Stimulated activated naive CD8-positive, alpha-beta T cell treated with anti-CD3 and anti-CD28 coated beads, Interleukin-15, amount 100 ng/mL, for 72 hours (primary cell): ENCODE data around the gene SCN4A.
A peak's percentile ranks its signal among the peaks of the same experiment; 100 is the strongest.

Experiments
- ATAC-seq: fragments of 150-1000 bp; cut with Tn5 transposase; 2 replicates; pipeline ENCODE4 v1.10.0; 2021; ENCODE audit warnings: mild to moderate bottlenecking, moderate library complexity
- DNase-seq, 2 donors: peaks; one replicate each; pipeline ENCODE4 v3.0.0; 2021 to 2022
- H3K27ac Mint-ChIP-seq, 2 donors: one replicate each; pipeline ENCODE4 v1.8.0; 2022; ENCODE audit warnings: mild to moderate bottlenecking in 2 of 2, mixed read lengths in 2 of 2, moderate library complexity in 2 of 2
- H3K27me3 Mint-ChIP-seq: one replicate; pipeline ENCODE4 v1.8.0; 2022; ENCODE audit warnings: mixed read lengths
- H3K4me1 Mint-ChIP-seq: one replicate; pipeline ENCODE4 v1.8.0; 2022; ENCODE audit warnings: mild to moderate bottlenecking, mixed read lengths
- H3K4me3 Mint-ChIP-seq, 2 donors: one replicate each; pipeline ENCODE4 v1.8.0; 2022; ENCODE audit warnings: mild to moderate bottlenecking in 2 of 2, mixed read lengths in 2 of 2, moderate library complexity in 1 of 2
- H3K9me3 Mint-ChIP-seq, 2 donors: one replicate each; pipeline ENCODE4 v1.8.0; 2022; ENCODE audit warnings: mixed read lengths in 2 of 2

SCN4A gene

DNA sequence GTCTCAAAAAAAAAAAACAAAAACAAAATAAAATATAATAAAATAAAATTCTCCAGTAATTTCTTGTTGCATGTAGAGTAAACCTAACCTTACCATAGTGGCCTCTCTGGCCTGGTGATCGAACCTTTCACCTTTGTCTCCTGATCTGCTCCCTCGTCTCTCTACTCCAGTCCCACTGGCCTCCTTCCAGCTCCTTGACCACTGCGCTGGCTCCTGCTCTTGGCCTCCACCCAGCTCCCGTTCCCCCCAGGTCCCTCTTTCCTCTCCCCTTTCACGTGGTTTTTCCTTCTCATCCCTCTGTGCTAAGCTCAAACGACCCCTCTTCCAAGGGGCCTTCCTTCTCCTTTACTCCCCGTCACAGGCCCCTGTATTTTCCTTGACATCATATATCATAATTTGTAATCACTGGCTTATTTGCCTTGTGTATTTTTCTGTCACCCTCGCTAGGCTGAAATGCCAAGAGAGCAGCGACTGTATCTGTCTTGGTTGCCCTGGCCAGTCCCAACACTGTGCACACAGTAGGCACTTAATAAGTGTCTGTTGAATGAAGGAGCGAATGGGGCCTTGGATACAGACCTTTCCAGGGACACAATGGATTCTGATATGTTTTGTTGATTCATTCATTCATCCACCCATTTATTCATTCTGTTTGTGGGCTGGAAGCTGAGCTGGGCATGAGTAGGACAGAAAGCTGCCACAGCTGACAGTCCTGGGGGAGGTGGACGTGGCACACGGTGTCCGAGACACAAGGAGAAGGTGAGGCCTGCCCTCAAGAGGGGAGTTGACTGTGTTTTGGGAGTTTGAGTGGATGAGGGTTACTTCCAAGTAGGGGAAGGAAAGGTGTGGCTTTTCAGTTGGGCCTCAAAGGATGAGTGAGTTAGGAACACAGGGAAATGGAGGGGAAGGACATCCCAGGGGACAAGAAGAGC, 5.8 kb upstream of the SCN4A start:
- Mint-ChIP-seq H3K4me3 (no peak overlapping the region), H3K27ac (no peak overlapping the region), H3K27me3 (peaks cover 16% of the 10 kb centered on the region), H3K9me3 (peaks cover 5 to 15% of the 10 kb centered on the region in 2 donors), H3K4me1 (peaks cover 19% of the 10 kb centered on the region)
- no peak for DNase-seq
- no peak for ATAC-seq

DNA sequence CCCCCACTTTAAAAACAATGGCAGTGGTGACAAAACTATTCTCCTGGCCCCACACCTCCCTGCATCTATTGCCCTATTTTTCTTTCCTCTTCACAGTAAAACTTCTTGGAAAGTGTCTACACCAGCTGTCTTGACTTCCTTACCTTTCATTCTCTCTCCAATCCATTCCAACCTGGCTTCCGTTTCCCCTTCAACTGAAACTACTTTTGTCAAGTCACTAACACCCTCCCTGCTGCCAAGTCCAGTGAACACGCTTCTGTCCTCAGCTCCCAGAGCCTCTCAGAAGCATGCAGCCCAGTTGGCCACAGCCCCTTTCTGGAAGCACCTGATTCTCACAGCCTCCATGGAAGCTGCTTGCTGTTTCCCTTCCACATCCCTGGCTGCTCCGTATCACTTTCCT, 4.0 kb upstream of the SCN4A start:
- Mint-ChIP-seq H3K4me3 (no peak overlapping the region), H3K4me1 (peaks cover 19% of the 10 kb centered on the region), H3K9me3 (peaks cover 0 to under 1% of the 10 kb centered on the region in 2 donors), H3K27ac (no peak overlapping the region), H3K27me3 (peaks cover 16% of the 10 kb centered on the region)
- ATAC-seq, result no peak
- DNase-seq, result no peak

DNA sequence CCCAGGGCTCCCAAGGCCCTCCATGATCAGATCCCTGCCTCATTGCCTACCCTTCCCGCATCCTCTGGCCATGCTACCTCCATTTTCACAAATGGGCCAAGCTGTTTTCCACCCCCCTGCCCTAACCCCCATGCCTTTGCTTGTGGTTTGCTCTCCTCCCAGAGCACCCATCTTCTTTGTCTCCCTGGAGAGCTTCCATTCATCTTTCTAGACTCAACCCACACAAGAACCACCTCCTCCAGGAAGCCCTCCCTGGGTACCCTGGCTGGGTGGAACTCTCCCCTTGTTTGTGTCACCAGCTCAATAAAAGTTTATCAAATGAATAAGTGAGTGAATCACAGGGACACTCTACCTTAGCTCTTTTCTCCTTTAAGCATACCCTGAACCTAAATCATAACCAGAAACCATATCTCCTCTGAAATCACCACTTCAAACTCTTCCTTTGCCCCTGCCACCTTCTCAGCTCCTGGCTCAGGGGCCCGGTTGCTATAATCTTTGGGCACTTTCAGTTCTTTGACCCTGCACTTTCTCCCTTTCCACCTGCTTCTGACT, 2.9 kb upstream of the SCN4A start:
- H3K9me3 Mint-ChIP-seq, result no peaks in the 10 kb centered on the region

DNA sequence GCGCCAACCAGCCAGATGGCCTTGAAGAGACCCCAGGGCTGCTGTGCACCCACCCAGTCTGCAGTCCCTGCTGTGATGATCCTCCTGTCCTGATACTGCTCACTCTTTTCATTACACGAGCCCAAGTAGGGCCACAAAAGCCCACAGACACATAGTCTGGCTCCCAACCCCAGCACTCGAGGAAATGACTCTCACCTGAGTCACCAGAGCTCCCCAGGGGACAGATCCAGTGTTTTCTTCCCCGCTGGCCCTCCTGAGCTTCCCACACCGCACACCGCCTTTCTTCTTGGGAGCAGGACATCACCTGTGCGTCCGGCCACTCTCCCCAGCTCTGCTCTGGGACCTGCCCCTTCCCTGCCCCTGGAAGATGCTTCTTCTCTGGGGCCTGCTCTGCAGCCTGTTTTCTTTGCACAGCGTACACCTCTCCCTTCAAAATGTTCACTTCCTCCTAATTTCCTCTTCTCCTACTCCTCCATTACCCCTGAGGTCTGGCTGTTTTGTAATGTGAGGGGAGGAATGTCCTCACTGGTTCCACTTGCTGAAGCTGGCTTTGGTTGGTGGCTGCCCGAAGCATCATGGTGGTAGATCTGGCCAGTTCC, 2.0 kb upstream of the SCN4A start:
- ATAC-seq (no peak), DNase-seq (no peak)
- Mint-ChIP-seq H3K4me1 (peaks cover 19% of the 10 kb centered on the region), H3K4me3 (no peak overlapping the region), H3K27me3 (peaks cover 16% of the 10 kb centered on the region), H3K27ac (peak overlapping the region; percentile 30 to 73), H3K9me3 (no peaks in the 10 kb centered on the region)

More for the DNA sequence above, 2.9 kb upstream of the SCN4A start:
- ATAC-seq, result no peak
- DNase-seq, result no peak
- H3K4me3 Mint-ChIP-seq, result no peak overlapping the region
- peaks cover 16% of the 10 kb centered on the region for H3K27me3 Mint-ChIP-seq
- H3K4me1 Mint-ChIP-seq, result peaks cover 19% of the 10 kb centered on the region
- peak overlapping the region in 1 of 2 donors; percentile 3 for H3K27ac Mint-ChIP-seq

DNA sequence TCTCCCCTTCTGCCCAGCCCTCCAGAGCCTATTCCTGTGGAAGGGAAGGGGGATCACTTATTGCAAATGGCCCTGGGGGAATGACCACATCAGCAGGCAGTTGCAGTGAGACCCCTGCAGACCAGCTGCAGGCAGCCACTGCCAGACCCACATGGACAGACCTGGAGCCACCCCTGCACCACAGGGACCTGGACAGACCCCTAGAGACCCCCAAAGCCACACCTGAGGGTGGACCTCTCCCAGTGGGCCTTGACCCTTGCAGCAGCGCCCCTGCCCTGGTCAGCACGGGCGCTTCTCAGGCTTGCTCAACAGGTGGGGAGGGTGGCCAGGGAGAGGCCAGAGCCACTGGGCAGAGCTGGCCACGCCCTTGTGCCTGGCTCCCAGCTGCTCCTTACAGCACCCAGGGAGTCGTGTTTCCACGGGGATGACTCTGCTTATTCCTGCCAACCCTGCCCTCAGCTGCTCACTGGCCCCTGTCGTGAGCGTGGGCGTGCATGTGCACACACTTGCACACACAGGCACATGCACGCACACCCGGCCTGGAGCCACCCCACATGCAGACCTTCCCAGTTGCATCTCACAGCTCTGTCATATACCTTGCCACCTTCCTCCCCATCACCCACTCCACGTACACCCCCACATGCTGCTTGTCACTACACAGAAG, 1.3 kb upstream of the SCN4A start:
- no peak for DNase-seq
- H3K9me3 Mint-ChIP-seq, result no peaks in the 10 kb centered on the region

DNA sequence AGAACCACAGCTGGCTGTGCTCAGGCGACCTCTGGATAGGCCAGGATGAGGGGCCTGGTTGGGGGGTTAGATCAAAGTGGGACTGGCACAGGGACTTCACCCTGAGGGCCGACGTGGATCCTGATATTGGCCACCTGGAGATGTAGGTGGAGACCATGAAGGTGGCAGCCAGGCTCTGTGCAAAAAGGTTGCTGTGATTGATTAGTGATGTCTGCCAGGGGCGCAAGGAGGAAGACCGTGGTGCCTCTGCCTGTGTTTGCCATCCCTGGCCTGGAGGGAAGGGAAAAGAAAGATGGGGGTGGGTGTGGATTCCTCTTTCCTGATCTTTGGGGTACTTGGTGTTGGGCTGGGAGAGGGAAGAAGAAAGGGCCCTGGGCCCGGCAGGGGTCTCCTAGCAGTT, 529 bp upstream of the SCN4A start:
- no peak overlapping the region for H3K4me3 Mint-ChIP-seq
- no peak overlapping the region for H3K27ac Mint-ChIP-seq
- no peaks in the 10 kb centered on the region for H3K9me3 Mint-ChIP-seq
- no peak for DNase-seq
- H3K4me1 Mint-ChIP-seq, result peaks cover 19% of the 10 kb centered on the region
- ATAC-seq, result no peak
- peaks cover 16% of the 10 kb centered on the region for H3K27me3 Mint-ChIP-seq

More for the DNA sequence above, 1.3 kb upstream of the SCN4A start:
- H3K4me1 Mint-ChIP-seq, result peaks cover 19% of the 10 kb centered on the region
- peaks cover 16% of the 10 kb centered on the region for H3K27me3 Mint-ChIP-seq
- no peak overlapping the region for H3K27ac Mint-ChIP-seq
- H3K4me3 Mint-ChIP-seq, result no peak overlapping the region
- peak; percentile 11 for ATAC-seq

DNA sequence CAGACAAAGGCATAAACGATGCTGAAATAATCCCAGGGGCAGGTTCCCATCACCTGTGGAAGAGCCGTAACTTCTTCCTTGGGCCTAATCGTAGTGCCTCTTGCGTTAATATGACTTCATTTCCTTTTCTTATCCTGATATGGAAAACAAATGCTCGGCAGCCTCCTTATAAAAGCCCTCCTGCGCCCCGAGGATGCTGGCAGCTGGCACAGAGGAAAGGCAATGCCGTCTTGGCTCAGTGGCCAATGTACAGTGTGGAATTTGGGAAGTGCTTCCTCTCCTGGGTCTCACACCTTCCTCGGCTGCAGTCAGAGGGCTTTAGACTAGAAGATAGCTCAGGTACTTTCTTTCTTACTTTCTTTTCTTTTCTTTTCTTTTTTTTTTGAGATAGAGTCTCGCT, 3.4 kb downstream of the SCN4A start:
- Mint-ChIP-seq H3K27ac (no peak overlapping the region), H3K27me3 (no peaks in the 10 kb centered on the region)
- DNase-seq, result no peak

DNA sequence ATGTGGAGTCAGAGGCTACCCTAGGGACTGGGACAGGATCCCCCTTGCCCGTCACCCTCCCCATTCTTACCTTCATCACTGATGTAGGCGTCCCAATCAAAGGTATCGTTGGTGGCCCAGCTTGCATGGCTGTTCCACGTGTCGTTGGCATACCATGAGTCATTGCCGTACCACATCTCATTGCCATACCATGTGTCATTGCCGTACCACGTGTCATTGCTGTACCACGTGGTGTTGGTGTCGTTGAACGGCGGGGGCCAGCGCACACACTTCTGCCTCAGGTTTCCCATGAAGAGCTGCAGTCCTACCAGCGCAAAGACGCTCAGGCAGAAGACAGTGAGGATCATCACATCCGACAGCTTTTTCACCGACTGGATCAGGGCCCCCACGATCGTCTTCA, 4.8 kb downstream of the SCN4A start:
- ATAC-seq (no peak), DNase-seq (no peak)
- Mint-ChIP-seq H3K27ac (no peak overlapping the region), H3K9me3 (no peaks in the 10 kb centered on the region), H3K4me1 (peaks cover 21% of the 10 kb centered on the region), H3K27me3 (no peaks in the 10 kb centered on the region), H3K4me3 (no peak overlapping the region)

More for the DNA sequence above, 3.4 kb downstream of the SCN4A start:
- Mint-ChIP-seq H3K4me3 (no peak overlapping the region), H3K9me3 (no peaks in the 10 kb centered on the region), H3K4me1 (peaks cover 23% of the 10 kb centered on the region)
- no peak for ATAC-seq

DNA sequence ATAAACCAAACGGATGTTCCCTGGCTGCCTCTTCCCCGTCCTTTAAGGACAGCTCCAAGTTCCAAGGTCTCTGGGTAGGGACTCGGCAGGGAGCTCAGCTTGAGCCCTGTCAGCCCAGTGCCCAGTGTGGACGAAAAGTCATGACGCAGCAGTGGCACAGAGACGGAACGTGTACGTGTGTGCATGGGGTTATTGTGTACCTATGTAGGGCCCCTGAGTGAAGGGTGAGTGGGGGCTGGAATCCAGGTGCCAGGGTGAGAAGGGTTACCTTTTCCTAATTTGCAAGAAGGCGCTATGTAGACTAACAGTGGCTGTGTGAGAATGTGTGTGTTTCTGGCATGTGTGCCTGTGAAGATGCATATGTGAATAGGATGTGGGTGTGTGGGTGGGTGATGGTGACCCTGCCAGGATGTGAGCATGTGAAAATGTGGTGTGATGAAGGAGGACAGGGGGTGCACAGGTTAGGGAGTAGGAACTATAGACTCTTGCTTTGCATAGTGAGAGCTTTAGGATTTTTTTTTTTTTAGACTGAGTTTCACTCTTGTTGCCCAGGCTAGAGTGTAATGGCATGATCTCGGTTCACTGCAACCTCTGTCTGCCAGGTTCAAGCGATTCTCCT, 6.0 kb downstream of the SCN4A start:
- Mint-ChIP-seq H3K27ac (no peak overlapping the region), H3K4me3 (peak overlapping the region in 1 of 2 donors; percentile 27), H3K9me3 (no peaks in the 10 kb centered on the region), H3K27me3 (no peaks in the 10 kb centered on the region), H3K4me1 (peaks cover 28% of the 10 kb centered on the region)
- DNase-seq, result peak; percentile 46 to 68
- peak; percentile 97 for ATAC-seq

- Mint-ChIP-seq H3K27me3 (no peaks in the 10 kb centered on the region), H3K27ac (no peak overlapping the region), H3K9me3 (no peaks in the 10 kb centered on the region), H3K4me3 (no peak overlapping the region), H3K4me1 (peaks cover 34% of the 10 kb centered on the region)
- no peak for DNase-seq
- ATAC-seq, result no peak
Observed at GRCh38 chr17:63963123-63963522, 9.6 kb downstream of the SCN4A start.

- Mint-ChIP-seq H3K27ac (no peak overlapping the region), H3K4me1 (peaks cover 31% of the 10 kb centered on the region), H3K27me3 (no peaks in the 10 kb centered on the region), H3K4me3 (no peak overlapping the region), H3K9me3 (no peaks in the 10 kb centered on the region)
- ATAC-seq (no peak), DNase-seq (no peak)
Observed at GRCh38 chr17:63962298-63962744, 10.4 kb downstream of the SCN4A start.

GRCh38 chr17:63961355-63962212, 11.1 kb downstream of the SCN4A start:
- ATAC-seq, result peak; percentile 41
- no peak overlapping the region for H3K27ac Mint-ChIP-seq
- DNase-seq, result peak; percentile 19 to 26

GRCh38 chr17:63960430-63960829, 12.3 kb downstream of the SCN4A start:
- no peak overlapping the region for H3K4me3 Mint-ChIP-seq
- H3K27me3 Mint-ChIP-seq, result no peaks in the 10 kb centered on the region
- DNase-seq (no peak), ATAC-seq (no peak)
- no peaks in the 10 kb centered on the region for H3K9me3 Mint-ChIP-seq
- no peak overlapping the region for H3K27ac Mint-ChIP-seq
- peaks cover 22% of the 10 kb centered on the region for H3K4me1 Mint-ChIP-seq

More at GRCh38 chr17:63961355-63962212, 11.1 kb downstream of the SCN4A start:
- no peaks in the 10 kb centered on the region for H3K9me3 Mint-ChIP-seq
- H3K27me3 Mint-ChIP-seq, result no peaks in the 10 kb centered on the region
- H3K4me1 Mint-ChIP-seq, result peaks cover 23% of the 10 kb centered on the region
- H3K4me3 Mint-ChIP-seq, result peak overlapping the region; percentile 49 to 66

DNA sequence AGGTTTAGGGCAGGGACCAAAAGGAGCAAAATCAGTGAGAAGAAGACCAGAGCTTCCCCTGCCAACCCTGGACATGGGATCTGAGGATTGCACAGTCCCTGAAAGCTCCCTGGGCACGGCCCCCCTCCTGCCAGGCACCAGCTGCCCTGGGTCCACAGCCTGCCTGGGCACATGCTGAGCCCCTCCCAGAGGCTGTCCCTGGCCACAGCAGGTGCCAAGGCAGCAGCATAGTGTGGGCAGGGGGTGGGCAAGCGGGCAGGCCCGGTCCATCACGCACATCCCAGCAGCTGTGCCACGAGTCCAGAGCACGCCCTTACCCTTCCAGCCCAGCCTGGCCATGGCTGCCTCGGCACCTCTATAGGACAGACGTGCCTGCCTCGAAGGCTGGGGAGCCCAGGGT, 12.7 kb downstream of the SCN4A start:
- DNase-seq (no peak), ATAC-seq (no peak)
- H3K27ac Mint-ChIP-seq, result no peak overlapping the region
- peaks cover 26% of the 10 kb centered on the region for H3K4me1 Mint-ChIP-seq
- H3K4me3 Mint-ChIP-seq, result no peak overlapping the region
- H3K9me3 Mint-ChIP-seq, result no peaks in the 10 kb centered on the region
- H3K27me3 Mint-ChIP-seq, result no peaks in the 10 kb centered on the region
